ENCODE measurements around the gene ABL2. TPM values are rescaled to one million over a fixed set of nuclear protein-coding genes. Genes with fewer than 3 reads are reported as not detected.

ABL2 gene
- total and polyA plus RNA-seq, 7 donors = 1.2 to 32.6 (median 10.3) TPM

GRCh38 chr1:179081687-179082332, 147.7 kb downstream of the ABL2 start, which contains the start of gene TOR3A:
TOR3A (plus strand) TSS chr1:179082070; CDS start chr1:179082129, 59 bp downstream.
- H3K27me3 ChIP-seq = no peaks in the 10 kb centered on the region
- WGBS, 2 donors = 0% methylated on average over 51 of the region's 51 CpGs
- peak; percentile 97 for DNase-seq
- peaks cover 0 to 9% (median 5%) of the 10 kb centered on the region in 4 donors for H3K36me3 ChIP-seq
- intact Hi-C loops (cut with DNase I) = loop anchor here (2.0 to 5.0 kb wide), 4 partner anchors 35 to 287 kb away; partner anchors contain the start of genes FAM20B and SOAT1
- no peaks in the 10 kb centered on the region for H3K9me3 ChIP-seq
- TF ChIP-seq CTCF (IDR thresholded peaks at IDR 0.05) (no peak), POLR2AphosphoS5 (IDR thresholded peaks at IDR 0.05) (peak; percentile 72 to 94 (median 89)), POLR2A (IDR thresholded peaks at IDR 0.05) (peak; percentile 53 to 74), EP300 (IDR thresholded peaks at IDR 0.05) (no peak)
- H3K4me1 ChIP-seq = peaks cover 0 to 24% (median 20%) of the 10 kb centered on the region in 4 donors
- H3K27ac ChIP-seq = peak within 1 kb of the TSS; percentile 84 to 92 (median 91)
- H3K4me3 ChIP-seq = peak within 1 kb of the TSS; percentile 64 to 94 (median 86)

GRCh38 chr1:179080866-179081686, 148.4 kb downstream of the ABL2 start:
- Histone ChIP-seq H3K36me3 (peaks cover 0 to 7% (median 4%) of the 10 kb centered on the region in 4 donors), H3K9me3 (no peaks in the 10 kb centered on the region), H3K4me1 (peaks cover 0 to 24% (median 20%) of the 10 kb centered on the region in 4 donors), H3K4me3 (peak overlapping the region; percentile 64 to 94 (median 86)), H3K27ac (peak overlapping the region; percentile 84 to 92 (median 91)), H3K27me3 (no peaks in the 10 kb centered on the region)
- no peak for DNase-seq
- TF ChIP-seq POLR2A (IDR thresholded peaks at IDR 0.05) = no peak
- no peak for TF ChIP-seq CTCF (IDR thresholded peaks at IDR 0.05)
- TF ChIP-seq POLR2AphosphoS5 (IDR thresholded peaks at IDR 0.05) = no peak
- no peak for TF ChIP-seq EP300 (IDR thresholded peaks at IDR 0.05)
- 26 to 29% methylated on average over 18 of the region's 18 CpGs for WGBS, 2 donors
- intact Hi-C loops (cut with DNase I) = loop anchor here (2.0 to 5.0 kb wide), 4 partner anchors 36 to 288 kb away; partner anchors contain the start of genes FAM20B and SOAT1

- Histone ChIP-seq H3K36me3 (peaks cover 0 to 12% (median 0%) of the 10 kb centered on the region in 4 donors), H3K4me1 (peaks cover 0 to 24% (median 20%) of the 10 kb centered on the region in 4 donors), H3K27me3 (no peaks in the 10 kb centered on the region), H3K4me3 (no peak overlapping the region), H3K9me3 (no peaks in the 10 kb centered on the region), H3K27ac (no peak overlapping the region)
- DNase-seq = peak; percentile 74
- TF ChIP-seq POLR2AphosphoS5 (IDR thresholded peaks at IDR 0.05) = no peak
- TF ChIP-seq CTCF (IDR thresholded peaks at IDR 0.05) = peak; percentile 39 to 77 (median 67)
- intact Hi-C loops (cut with DNase I) = no loop called here
- 51 to 55% methylated on average over 18 of the region's 18 CpGs for WGBS, 2 donors
Observed at GRCh38 chr1:179079113-179079761, 150.2 kb downstream of the ABL2 start.

- H3K4me3 ChIP-seq = no peak overlapping the region
- H3K4me1 ChIP-seq = peaks cover 0 to 14% (median 10%) of the 10 kb centered on the region in 4 donors
- no peak for TF ChIP-seq POLR2AphosphoS5 (IDR thresholded peaks at IDR 0.05)
- TF ChIP-seq POLR2A (IDR thresholded peaks at IDR 0.05) = no peak
- TF ChIP-seq EP300 (IDR thresholded peaks at IDR 0.05) = no peak
- TF ChIP-seq CTCF (IDR thresholded peaks at IDR 0.05) = no peak
- intact Hi-C loops (cut with DNase I) = no loop called here
- no peaks in the 10 kb centered on the region for H3K27me3 ChIP-seq
- no peak for DNase-seq
- H3K9me3 ChIP-seq = no peaks in the 10 kb centered on the region
- peaks cover 0 to 29% (median under 1%) of the 10 kb centered on the region in 4 donors for H3K36me3 ChIP-seq
- WGBS, 2 donors = 85 to 91% methylated on average over 7 of the region's 7 CpGs
- no peak overlapping the region for H3K27ac ChIP-seq
Observed at GRCh38 chr1:179077396-179077795, 152.1 kb downstream of the ABL2 start.
